GM21825 (cell line): ENCODE results near the gene C7orf33.
A peak's percentile ranks its signal among the peaks of the same experiment; 100 is the strongest.
"Not testable (repeated sequence)": the region's sequence is repeated elsewhere in the genome, so short reads cannot be mapped to it uniquely, and the experiment has no call there.

Experiments used
- ATAC-seq: cut with Tn5 transposase; IDR thresholded peaks from one replicate; pipeline ENCODE4 v1.9.1; 2021; ENCODE audit warnings: mild to moderate bottlenecking, moderate library complexity; ENCODE audit not compliant: unreplicated experiment

The C7orf33 gene

DNA sequence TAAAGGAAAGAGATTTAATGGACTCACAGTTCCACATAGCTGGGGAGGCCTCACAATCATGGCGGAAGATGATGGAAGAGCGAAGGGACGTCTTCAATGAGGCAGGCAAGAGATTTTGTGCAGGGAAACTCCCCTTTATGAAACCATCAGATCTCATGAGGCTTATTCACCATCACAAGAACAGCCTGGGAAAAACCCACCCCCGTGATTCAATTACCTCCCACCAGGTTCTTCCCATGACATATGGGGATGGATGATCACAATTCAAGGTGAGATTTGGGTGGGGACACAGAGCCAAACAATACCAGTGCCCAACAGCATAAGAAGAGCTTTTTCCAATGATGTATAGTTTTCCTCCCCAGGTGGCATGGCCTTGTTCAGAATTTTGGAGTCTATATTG is 11.2 kb upstream of the C7orf33 start:
- ATAC-seq = no peak

- no peak for ATAC-seq
Observed at GRCh38 chr7:148580446-148580845, 10.1 kb upstream of the C7orf33 start.

GRCh38 chr7:148581624-148582023 is 8.9 kb upstream of the C7orf33 start:
- ATAC-seq = no peak

- ATAC-seq = peak; percentile 82
Observed at GRCh38 chr7:148584154-148584827, 6.3 kb upstream of the C7orf33 start.

DNA sequence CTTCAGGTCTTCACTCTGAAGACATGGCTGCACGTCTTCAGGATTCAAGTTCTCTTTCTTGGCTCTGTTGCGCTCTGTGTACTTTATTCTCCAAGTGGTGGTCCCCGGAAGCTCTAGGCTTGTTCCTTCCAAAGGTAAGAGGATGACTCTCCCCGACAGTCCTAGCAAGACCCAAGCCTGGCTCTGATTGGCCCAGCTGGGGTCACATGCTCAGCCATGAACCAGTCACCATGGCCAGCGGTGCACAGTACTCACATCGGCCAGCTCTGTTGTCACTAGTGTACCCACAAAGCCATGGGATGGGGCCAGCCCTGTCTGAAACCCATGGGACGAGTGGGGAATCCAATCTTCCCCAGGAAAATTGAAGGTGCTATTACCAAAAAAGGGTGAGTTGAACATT is 5.2 kb upstream of the C7orf33 start:
- no peak for ATAC-seq

- no peak for ATAC-seq
Observed at GRCh38 chr7:148587076-148587475, 3.5 kb upstream of the C7orf33 start.

GRCh38 chr7:148588168-148588567 is 2.4 kb upstream of the C7orf33 start:
- ATAC-seq = no peak

GRCh38 chr7:148588670-148589131 is 1.9 kb upstream of the C7orf33 start:
- ATAC-seq = no peak

- no peak for ATAC-seq
Observed at GRCh38 chr7:148589640-148590039, 926 bp upstream of the C7orf33 start.

- not testable (repeated sequence) for ATAC-seq
Observed at GRCh38 chr7:148596354-148596753, 5.8 kb downstream of the C7orf33 start.

DNA sequence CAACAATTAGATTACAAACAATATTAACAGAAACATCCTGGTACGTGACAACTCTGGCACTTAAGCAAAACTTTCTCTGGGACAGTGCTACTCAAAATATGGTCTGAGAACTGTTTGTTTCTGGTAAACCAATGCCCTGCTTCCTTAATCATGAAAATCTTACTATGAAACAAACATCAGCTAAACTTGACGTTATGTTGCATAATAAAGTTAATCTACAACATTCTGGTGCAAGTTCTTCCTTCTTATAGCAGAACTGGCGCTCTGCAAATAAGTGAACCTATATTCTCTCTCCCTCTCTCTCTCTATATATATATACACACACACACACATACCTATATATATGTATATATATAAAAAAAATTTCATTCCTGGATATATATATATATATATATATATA is 7.8 kb downstream of the C7orf33 start:
- no peak for ATAC-seq

GRCh38 chr7:148605350-148605749 is 14.8 kb downstream of the C7orf33 start:
- ATAC-seq = no peak

DNA sequence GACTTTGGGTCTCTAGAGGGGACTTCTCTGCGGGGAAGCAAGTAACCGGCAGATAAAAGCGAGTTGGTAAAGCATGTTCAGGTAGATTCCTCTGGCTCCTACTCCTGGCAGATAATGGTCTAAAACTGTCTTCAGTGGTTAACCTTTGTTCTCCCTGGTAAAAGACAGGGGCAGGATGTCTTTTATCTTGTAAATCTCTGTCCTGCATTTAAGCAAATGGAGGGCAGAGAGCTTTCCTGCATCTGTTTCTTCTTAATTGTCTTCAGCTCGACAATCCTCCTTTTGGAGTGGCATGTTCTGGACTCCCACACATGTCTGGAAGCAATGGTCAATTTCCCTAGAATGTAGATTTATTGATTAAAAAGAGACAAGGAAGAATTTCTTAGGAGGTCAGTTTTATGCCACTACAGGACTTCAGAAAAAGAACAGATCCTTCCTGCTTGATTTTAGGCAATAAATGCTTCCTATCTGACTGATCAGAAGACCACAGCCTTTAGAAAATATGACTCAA is 16.6 kb downstream of the C7orf33 start:
- ATAC-seq = no peak

DNA sequence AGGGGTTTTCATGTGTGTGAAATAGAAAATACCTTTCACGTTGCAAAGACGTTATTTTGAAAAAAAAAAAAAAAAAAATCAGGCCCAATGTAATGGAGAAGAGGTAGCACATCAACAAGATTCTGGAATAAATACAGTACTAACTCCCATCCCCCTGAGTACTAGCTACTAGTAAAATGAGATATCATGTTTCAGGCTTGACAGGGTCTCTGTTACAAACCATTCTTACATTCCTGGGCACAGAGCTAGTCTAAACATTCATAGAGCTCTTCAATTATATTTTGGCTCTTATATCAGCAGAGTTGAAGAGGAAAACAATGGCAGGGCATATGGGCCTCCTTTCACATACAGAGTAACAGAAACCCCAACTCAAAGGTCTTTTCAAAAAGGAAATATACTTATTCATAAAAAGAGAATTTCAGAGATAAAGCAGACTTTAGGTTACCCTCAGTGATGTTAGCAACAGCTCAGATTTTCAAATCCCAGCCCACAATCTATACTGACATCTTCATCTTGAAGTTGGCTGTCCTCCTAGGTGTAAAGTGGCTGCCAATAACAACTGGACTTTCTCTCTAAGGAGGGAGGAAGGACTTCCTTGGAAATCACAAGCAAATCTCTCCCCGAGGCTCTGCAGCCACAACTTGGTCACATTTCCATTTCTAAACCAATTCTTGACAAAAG is 18.6 kb downstream of the C7orf33 start:
- no peak for ATAC-seq

DNA sequence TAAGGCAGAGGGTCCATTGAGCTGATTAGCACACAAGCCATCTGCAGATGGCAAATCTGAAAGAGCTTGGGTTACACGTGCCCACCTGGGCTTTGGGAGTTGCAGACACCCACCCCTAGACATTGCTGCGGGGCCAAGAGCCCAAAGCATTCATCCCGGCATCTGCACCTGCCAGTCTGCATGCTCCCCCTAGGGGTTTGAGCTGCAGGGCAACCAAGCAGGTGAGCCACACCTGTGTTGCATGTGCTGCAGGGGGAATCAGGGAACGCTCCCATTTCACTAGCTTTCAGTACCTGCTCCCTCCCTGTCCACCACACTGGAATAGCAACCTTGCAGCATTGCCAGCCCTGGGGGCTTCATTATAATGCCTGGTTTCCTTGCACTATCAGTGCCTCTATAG is 21.1 kb downstream of the C7orf33 start:
- ATAC-seq = no peak

- ATAC-seq = no peak
Observed at GRCh38 chr7:148615085-148615730, 24.6 kb downstream of the C7orf33 start.

DNA sequence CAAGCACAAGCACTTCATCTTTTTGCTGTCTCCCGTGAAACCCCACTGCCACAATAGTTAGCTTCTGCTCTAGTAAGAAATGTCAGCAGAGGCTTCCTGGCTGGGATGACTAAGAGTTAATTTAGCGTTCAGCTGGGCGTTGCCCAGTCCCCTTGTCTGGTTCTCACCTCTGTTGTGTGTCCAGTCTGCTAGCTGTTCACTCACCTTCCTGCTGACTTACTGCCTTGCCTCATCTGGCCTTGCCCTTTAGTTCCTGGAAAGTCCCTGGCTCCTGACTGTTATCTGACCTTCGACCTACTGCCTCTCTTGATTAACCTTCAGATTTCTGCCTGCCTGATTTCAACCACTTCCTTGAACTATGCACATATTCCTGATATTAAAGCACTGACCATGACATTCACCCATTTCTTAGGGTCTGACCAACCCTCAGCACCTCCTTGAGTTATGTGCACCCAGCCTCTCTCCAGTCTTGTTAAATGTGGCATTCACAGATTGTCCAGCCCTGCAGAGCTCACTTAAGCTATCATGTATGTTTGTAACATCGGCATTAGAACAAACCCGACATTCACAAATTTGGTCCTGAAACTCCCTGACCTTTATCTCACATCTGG is 30.3 kb downstream of the C7orf33 start:
- ATAC-seq = no peak

GRCh38 chr7:148621563-148621962 is 31.0 kb downstream of the C7orf33 start:
- no peak for ATAC-seq

GRCh38 chr7:148622887-148623585 is 32.5 kb downstream of the C7orf33 start:
- no peak for ATAC-seq

DNA sequence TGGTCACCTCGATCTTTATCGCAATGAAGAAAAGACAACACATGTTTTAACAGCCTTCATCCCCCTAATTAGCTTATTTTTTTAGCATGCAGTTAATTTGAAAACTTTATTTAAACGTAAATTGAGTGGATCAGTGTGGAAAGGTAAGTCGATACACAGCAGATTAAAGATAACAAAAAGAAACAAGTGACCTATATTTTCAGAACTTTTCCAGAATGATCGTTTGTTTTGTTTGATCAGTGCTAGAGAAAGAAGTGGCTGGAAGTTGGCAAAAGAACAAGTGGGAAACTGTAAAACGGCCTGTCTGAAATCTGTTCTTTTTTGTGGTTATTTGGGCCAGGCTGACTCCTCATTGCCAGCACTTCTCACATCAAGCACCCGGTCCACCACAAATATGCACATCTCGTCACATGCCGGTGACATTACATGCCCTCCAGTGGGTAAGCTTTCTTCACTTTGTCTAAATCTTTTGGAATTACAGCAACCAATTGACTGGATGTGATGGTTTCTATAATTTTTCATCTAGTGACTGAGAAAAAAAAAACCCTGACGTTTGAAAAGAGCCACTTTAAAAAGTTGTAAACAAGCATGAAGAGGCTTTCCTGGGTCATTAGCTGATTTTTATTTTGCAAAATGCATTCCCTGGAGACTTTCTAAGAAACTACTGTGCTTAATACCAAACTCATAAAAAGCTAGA is 33.2 kb downstream of the C7orf33 start:
- ATAC-seq = no peak
